GM12873 (cell line): ENCODE measurements around the gene SMTNL2.

Experiments
- TF ChIP-seq, protein P1 (sequence below): IDR thresholded peaks from 2 replicates; pipeline ENCODE4 v1.5.1; 2012; ENCODE audit warnings: low read depth, mild to moderate bottlenecking, moderate library complexity, low read length, control low read depth; ENCODE audit not compliant: insufficient read depth; ENCODE audit errors: missing control alignments

The SMTNL2 gene

DNA sequence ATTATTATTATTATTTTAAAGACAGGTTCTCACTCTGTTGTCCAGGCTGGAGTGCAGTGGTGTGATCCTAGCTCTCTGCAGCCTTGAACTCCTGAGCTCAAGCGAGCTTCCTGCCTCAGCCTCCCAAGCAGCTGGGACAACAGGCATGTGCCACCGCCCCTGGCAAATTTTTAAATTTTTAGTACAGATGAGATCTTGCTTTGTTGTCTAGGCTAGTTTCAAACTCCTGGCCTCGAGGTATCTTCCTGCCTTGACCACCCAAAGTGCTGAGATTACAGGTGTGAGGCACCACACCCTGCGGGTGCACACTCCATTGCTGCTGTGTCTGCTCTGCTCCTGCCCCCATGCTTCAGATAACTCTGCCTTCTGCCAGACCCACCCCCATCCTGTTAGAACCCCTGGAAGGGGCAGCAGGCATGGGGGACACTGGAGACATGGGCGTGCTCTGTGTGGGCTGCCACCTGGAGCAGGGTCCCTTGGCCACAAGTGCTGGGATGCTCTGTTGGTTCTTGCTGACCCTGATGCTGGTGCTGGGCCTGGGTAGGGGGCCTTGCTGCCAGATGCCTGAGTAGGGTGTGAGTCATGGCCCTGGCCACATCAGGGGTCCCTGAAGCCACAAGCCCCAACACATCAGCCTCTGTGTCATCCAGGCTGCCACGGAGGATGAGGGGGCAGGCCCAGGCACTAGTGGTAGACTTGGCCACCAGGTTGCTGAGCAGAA lies 26.5 kb upstream of the SMTNL2 start:
- TF ChIP-seq, protein P1, sequence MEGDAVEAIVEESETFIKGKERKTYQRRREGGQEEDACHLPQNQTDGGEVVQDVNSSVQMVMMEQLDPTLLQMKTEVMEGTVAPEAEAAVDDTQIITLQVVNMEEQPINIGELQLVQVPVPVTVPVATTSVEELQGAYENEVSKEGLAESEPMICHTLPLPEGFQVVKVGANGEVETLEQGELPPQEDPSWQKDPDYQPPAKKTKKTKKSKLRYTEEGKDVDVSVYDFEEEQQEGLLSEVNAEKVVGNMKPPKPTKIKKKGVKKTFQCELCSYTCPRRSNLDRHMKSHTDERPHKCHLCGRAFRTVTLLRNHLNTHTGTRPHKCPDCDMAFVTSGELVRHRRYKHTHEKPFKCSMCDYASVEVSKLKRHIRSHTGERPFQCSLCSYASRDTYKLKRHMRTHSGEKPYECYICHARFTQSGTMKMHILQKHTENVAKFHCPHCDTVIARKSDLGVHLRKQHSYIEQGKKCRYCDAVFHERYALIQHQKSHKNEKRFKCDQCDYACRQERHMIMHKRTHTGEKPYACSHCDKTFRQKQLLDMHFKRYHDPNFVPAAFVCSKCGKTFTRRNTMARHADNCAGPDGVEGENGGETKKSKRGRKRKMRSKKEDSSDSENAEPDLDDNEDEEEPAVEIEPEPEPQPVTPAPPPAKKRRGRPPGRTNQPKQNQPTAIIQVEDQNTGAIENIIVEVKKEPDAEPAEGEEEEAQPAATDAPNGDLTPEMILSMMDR: no peak

DNA sequence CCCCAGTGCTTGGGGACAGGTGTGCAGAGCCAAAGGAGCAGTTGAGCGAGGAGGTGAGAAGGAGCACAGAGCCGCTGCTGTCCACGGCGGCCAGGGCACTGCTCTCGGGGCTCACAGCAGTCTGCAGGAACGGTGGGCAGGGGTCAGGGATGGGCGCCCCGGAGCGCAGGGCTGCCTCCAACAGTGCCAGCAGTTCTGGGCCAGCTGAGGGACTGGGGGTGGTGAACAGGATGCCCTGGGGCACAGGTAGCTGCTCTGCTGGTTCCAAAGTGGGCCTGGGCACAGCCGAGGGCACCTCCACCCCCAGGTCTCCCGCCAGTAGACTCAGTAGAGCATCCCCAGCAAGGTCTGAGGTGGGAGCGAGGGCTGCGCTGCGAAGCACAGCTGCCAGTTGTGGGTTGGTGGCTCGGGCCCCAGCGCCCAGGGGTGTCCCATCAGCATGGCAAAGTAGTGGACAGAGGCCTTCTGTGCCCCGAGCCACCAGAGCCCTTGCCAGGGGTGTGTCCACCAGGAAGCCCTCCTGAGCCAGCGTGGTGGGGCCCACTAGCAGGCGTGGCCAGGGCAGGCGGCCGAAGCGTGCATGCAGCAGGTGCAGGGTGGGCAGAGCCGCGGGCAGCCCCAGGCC lies 25.9 kb upstream of the SMTNL2 start:
- TF ChIP-seq, protein P1: no peak

- TF ChIP-seq, protein P1: no peak
Observed at GRCh38 chr17:4559139-4559791, 25.1 kb upstream of the SMTNL2 start.

DNA sequence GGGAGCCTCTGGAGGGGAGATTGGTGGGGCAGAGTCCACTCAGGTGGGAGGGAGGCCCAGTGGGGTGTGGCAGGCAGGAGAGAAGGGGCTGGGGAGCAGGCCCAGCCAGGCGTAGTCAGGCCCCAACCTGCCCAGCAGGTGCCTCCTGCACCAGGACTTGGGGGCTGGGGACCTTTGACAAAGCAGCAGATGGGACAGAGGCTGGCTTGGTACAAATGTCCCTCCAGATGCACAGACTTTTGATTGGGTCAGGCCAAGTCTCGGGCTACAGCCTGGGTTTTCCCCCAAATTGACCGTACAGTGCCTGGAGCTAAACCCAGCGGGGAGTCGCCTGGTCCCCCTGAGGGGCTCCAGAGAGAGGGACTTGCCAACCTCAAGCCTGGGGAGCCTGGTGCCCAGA lies 24.4 kb upstream of the SMTNL2 start:
- TF ChIP-seq, protein P1: no peak

DNA sequence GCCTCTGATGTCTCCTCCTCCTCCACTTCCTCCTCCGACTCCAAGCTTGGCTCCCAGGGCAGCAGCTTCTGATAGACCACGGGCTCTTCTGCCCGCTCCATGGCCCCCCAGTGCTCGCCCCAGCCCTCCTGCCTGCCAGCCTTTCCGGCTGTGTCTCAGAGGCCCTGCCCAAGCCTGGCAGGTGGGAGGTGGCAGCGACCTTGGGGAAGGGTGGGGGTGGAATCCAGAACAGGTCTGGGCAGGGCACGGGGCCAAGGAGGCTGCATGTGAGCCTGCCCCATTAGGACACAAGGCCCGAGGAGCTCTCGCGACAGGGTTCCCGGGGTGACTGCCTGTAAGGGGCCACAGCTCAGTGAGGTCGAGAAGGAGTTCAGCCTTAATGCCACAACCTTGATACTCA lies 23.9 kb upstream of the SMTNL2 start, which contains the start of gene GGT6:
GGT6 (minus strand) TSS at position 157 of the 400 bp plus-strand sequence; CDS start at position 101, 56 bp downstream.
- TF ChIP-seq, protein P1: no peak

GRCh38 chr17:4560837-4561256 lies 23.5 kb upstream of the SMTNL2 start:
- TF ChIP-seq, protein P1: no peak
